GM13977 (cell line): Measurements from ENCODE around the gene EIF5.

Experiments
- DNase-seq: peaks from one replicate; pipeline ENCODE4 v3.0.0; 2012; ENCODE audit warnings: low spot score
- CTCF ChIP-seq: IDR thresholded peaks from 2 replicates; pipeline ENCODE4 v1.5.1; 2012; ENCODE audit warnings: mild to moderate bottlenecking, control low read depth; ENCODE audit not compliant: insufficient read depth; ENCODE audit errors: extremely low read depth, missing control alignments
- in situ Hi-C: fragments of 300-500 bp; cut with MboI; formaldehyde crosslinking; loops from one replicate; pipeline ENCODE4 v1.12.0; 2022; ENCODE audit warnings: low sequenced_read_pairs, low pct_unique_long_range_greater_than_20kb, mixed read lengths, inconsistent platforms; ENCODE audit not compliant: unreplicated experiment

Gene EIF5

GRCh38 chr14:103318750-103319419, 15.2 kb upstream of the EIF5 start:
- TF ChIP-seq CTCF: no peak
- no peak for DNase-seq
- in situ Hi-C loops: no loop called here

GRCh38 chr14:103319422-103319821, 14.6 kb upstream of the EIF5 start:
- TF ChIP-seq CTCF: no peak
- no peak for DNase-seq
- in situ Hi-C loops: no loop called here

GRCh38 chr14:103326078-103326477, 8.0 kb upstream of the EIF5 start:
- in situ Hi-C loops: no loop called here
- DNase-seq: no peak
- no peak for TF ChIP-seq CTCF

- DNase-seq: no peak
- in situ Hi-C loops: no loop called here
- no peak for TF ChIP-seq CTCF
Observed at GRCh38 chr14:103328941-103329340, 5.1 kb upstream of the EIF5 start.

GRCh38 chr14:103329401-103330347, 4.4 kb upstream of the EIF5 start:
- in situ Hi-C loops: no loop called here
- DNase-seq: no peak
- TF ChIP-seq CTCF: no peak

- in situ Hi-C loops: no loop called here
- TF ChIP-seq CTCF: no peak
- DNase-seq: no peak
Observed at GRCh38 chr14:103330536-103330935, 3.5 kb upstream of the EIF5 start.
